Naive thymus-derived CD4-positive, alpha-beta T cell (primary cell): ENCODE measurements around the gene SLIT1. TPM values are rescaled to one million over a fixed set of nuclear protein-coding genes. Genes with fewer than 3 reads are reported as not detected.

Source experiments
- ATAC-seq: fragments of 150-1000 bp; cut with Tn5 transposase; 2 replicates; pipeline ENCODE4 v1.10.0; 2021; ENCODE audit warnings: mild to moderate bottlenecking, moderate library complexity
- CTCF ChIA-PET: fragments of 350-600 bp; sonication (Branson Sonifier 250); formaldehyde crosslinking; loops from one replicate; lab custom pipeline; 2021; ENCODE audit warnings: antibody characterized with exemption; lab: Charles Lee
- POLR2A ChIA-PET: fragments of 350-600 bp; sonication (Branson Sonifier 250); formaldehyde crosslinking; loops from one replicate; lab custom pipeline; 2021; ENCODE audit warnings: antibody characterized with exemption, inconsistent platforms; lab: Charles Lee
- DNase-seq, 9 donors: peaks; one replicate each; pipeline versions ENCODE4 v3.0.0 to v3.0.0-alpha.2; 2020 to 2022; ENCODE audit warnings: mixed read lengths in 1 of 9
- H3K27ac ChIP-seq: one replicate; pipeline ENCODE4 v1.7.0; 2013; ENCODE audit warnings: mild to moderate bottlenecking, low read depth, low read length, moderate library complexity
- H3K27me3 ChIP-seq, 2 donors: one replicate each; pipeline ENCODE4 v1.7.0; 2013; ENCODE audit warnings: low read length in 2 of 2, mild to moderate bottlenecking in 2 of 2, moderate library complexity in 2 of 2; ENCODE audit not compliant: control insufficient read depth in 2 of 2, insufficient read depth in 2 of 2
- H3K36me3 ChIP-seq, 3 experiments: 1 replicate in 2 of 3; 2 replicates in 1 of 3; pipeline ENCODE4 v1.7.0; 2013; ENCODE audit warnings: low read length in 3 of 3, mild to moderate bottlenecking in 3 of 3, moderate library complexity in 1 of 3; ENCODE audit not compliant: insufficient read depth in 3 of 3, control insufficient read depth in 2 of 3
- H3K4me1 ChIP-seq, 2 donors: one replicate each; pipeline ENCODE4 v1.7.0; 2013; ENCODE audit warnings: low read length in 2 of 2, mild to moderate bottlenecking in 2 of 2, moderate library complexity in 1 of 2; ENCODE audit not compliant: control insufficient read depth in 2 of 2, insufficient read depth in 2 of 2
- H3K4me3 ChIP-seq: 2 replicates; pipeline ENCODE4 v1.7.0; 2013; ENCODE audit warnings: mild to moderate bottlenecking, low read length
- H3K9me3 ChIP-seq, 3 experiments: 1 replicate in 2 of 3; 2 replicates in 1 of 3; pipeline ENCODE4 v1.7.0; 2013; ENCODE audit warnings: low read length in 3 of 3; ENCODE audit not compliant: control insufficient read depth in 2 of 3
- H3K27ac Mint-ChIP-seq, 9 donors: one replicate each; pipeline ENCODE4 v1.8.0; 2020 to 2022; ENCODE audit warnings: mixed read lengths in 9 of 9, mild to moderate bottlenecking in 8 of 9, moderate library complexity in 5 of 9, inconsistent platforms in 2 of 9
- H3K27me3 Mint-ChIP-seq, 5 donors: one replicate each; pipeline ENCODE4 v1.8.0; 2021 to 2022; ENCODE audit warnings: mixed read lengths in 5 of 5, mild to moderate bottlenecking in 1 of 5
- H3K36me3 Mint-ChIP-seq, 5 donors: one replicate each; pipeline ENCODE4 v1.8.0; 2020 to 2022; ENCODE audit warnings: mixed read lengths in 5 of 5, mild to moderate bottlenecking in 3 of 5, inconsistent platforms in 1 of 5
- H3K4me1 Mint-ChIP-seq, 7 donors: one replicate each; pipeline ENCODE4 v1.8.0; 2020 to 2022; ENCODE audit warnings: mixed read lengths in 7 of 7, mild to moderate bottlenecking in 3 of 7, inconsistent platforms in 1 of 7
- H3K4me3 Mint-ChIP-seq, 10 donors: one replicate each; pipeline ENCODE4 v1.8.0; 2020 to 2022; ENCODE audit warnings: mild to moderate bottlenecking in 10 of 10, mixed read lengths in 10 of 10, moderate library complexity in 6 of 10, inconsistent platforms in 2 of 10
- H3K9me3 Mint-ChIP-seq, 11 donors: one replicate each; pipeline ENCODE4 v1.8.0; 2020 to 2022; ENCODE audit warnings: mixed read lengths in 11 of 11, mild to moderate bottlenecking in 4 of 11, inconsistent platforms in 1 of 11, moderate library complexity in 1 of 11
- intact Hi-C, 2 donors: fragments of 100-400 bp; cut with micrococcal nuclease; formaldehyde crosslinking; loops; one replicate each; pipeline ENCODE4 v1.15.1; 2023
- polyA plus RNA-seq, 2 donors: library from polyadenylated mRNA; unstranded; fragments of 300-500 nt; fragmentation: Illumina TruSeq; gene quantifications; one replicate each; pipeline ENCODE4 v1.2.3, GENCODE V29; 2021
- total RNA-seq, 6 experiments: library from RNA in 5 of 6; stranded (reverse) in 5 of 6; gene quantifications; 1 replicate in 5 of 6; 2 replicates in 1 of 6; pipeline ENCODE4 v1.2.3 and lab custom pipeline; 2021 to 2026

SLIT1 gene
- total and polyA plus RNA-seq, 7 experiments from 2014 or later: 0.19 to 0.88 (median 0.44) TPM; not detected in 2

DNA sequence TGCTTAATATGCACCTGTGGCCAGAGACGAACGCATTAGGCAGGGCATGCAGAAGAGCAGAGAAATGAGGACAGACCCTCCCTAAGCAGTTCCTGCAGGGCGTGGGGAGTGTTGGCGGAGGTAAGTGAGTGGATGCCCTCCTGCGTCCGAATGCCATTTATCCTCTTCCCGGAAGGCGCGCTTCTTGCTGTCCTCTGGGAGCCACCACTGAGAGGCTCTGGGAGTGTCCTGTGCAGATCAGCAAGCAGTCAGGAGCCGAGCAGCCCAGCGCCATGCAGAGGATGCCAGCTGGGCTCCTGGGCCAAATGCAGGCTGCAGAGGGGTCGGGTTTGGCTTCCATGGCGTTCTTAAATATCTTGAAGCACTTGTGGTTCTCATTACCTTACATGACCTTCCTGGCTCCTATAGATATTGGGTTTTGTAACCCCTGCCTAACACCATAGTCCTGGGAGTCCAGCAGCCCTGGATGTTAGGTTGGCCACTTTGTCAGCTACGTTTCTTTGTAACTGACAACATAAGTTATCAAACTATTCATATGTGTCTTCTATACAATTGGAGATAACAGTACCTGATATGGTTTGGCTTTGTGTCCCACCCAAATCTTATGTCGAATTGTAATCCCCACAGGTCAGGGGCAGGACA, 30.0 kb upstream of the SLIT1 start:
- H3K4me1 ChIP-seq: no peaks in the 10 kb centered on the region
- no peak for ATAC-seq
- Mint-ChIP-seq H3K4me3 (no peak overlapping the region), H3K27ac (no peak overlapping the region), H3K4me1 (peaks cover 0 to 26% (median 4%) of the 10 kb centered on the region in 7 donors), H3K27me3 (no peaks in the 10 kb centered on the region), H3K36me3 (peaks cover 0 to 11% (median 0%) of the 10 kb centered on the region in 5 donors), H3K9me3 (no peaks in the 10 kb centered on the region)
- CTCF ChIA-PET: interaction anchor here (0.6 kb wide), 1 partner anchor 9 kb away, joined by 3 read pairs; no protein-coding TSS in a partner anchor
- POLR2A ChIA-PET: no interaction called here
- no peak overlapping the region for H3K27ac ChIP-seq
- intact Hi-C loops: no loop called here
- H3K4me3 ChIP-seq: no peak overlapping the region
- H3K36me3 ChIP-seq: no peaks in the 10 kb centered on the region
- no peaks in the 10 kb centered on the region for H3K9me3 ChIP-seq
- H3K27me3 ChIP-seq: no peaks in the 10 kb centered on the region
- no peak for DNase-seq

DNA sequence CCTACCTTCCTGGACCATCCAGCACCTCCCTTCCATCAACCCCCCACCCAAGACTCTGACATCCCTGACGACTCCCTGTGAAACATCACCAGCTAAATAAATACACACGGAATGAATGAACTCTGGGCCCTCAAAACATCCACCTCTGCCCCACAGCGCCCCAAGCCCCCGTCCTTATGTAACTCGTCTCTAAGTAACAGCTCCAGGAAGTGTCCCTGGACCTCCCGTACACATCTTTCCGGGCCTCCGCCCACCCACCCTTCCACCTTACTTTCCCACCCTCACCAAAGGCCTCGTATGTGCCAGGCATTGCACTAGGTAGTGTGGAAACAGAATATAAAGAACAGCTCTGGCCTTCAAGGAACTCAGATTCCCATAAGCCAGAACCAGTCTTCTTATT, 27.7 kb upstream of the SLIT1 start:
- H3K27me3 ChIP-seq: no peaks in the 10 kb centered on the region
- Mint-ChIP-seq H3K4me1 (peaks cover 0 to 12% (median 4%) of the 10 kb centered on the region in 7 donors), H3K27me3 (no peaks in the 10 kb centered on the region), H3K27ac (no peak overlapping the region), H3K9me3 (no peaks in the 10 kb centered on the region), H3K36me3 (peaks cover 0 to 3% (median 0%) of the 10 kb centered on the region in 5 donors), H3K4me3 (no peak overlapping the region)
- POLR2A ChIA-PET: no interaction called here
- DNase-seq: no peak
- no peaks in the 10 kb centered on the region for H3K9me3 ChIP-seq
- intact Hi-C loops: no loop called here
- CTCF ChIA-PET: interaction anchor here (1.0 to 11.0 kb wide), 2 partner anchors 10 to 143 kb away, joined by 3 to 159 read pairs; no protein-coding TSS in a partner anchor
- ATAC-seq: no peak
- H3K36me3 ChIP-seq: no peaks in the 10 kb centered on the region
- H3K4me3 ChIP-seq: no peak overlapping the region
- no peaks in the 10 kb centered on the region for H3K4me1 ChIP-seq
- H3K27ac ChIP-seq: no peak overlapping the region

DNA sequence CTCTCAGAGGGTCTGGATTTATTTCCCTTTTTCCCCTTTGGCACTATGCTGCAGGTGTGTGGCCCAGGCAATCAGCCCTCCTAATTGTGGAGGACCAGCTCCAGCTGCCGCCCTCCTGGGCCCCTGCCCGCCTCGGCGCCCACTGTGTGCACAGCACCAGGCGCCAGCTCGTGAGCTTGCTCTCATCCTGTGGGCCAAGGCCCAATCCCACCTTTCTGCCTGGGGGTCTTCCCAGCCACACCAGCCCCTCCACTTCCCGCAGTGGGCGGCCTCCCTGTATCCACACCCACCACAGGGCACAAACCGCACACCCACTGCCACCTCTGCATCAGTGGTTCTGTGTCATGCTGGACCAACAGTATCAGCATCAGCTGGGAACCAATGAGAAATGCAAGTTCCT, 25.5 kb upstream of the SLIT1 start:
- no peak for ATAC-seq

GRCh38 chr10:97210543-97210960, 24.8 kb upstream of the SLIT1 start:
- DNase-seq (peak; percentile 38 to 74 (median 54)), ATAC-seq (peak; percentile 67)
- Mint-ChIP-seq H3K27ac (no peak overlapping the region), H3K27me3 (peaks cover 0 to 2% (median 0%) of the 10 kb centered on the region in 5 donors), H3K4me3 (no peak overlapping the region), H3K9me3 (no peaks in the 10 kb centered on the region), H3K36me3 (no peaks in the 10 kb centered on the region), H3K4me1 (no peaks in the 10 kb centered on the region)
- intact Hi-C loops: loop anchor here (1.0 kb wide), 5 partner anchors 14 to 814 kb away; no protein-coding TSS in a partner anchor
- Histone ChIP-seq H3K36me3 (no peaks in the 10 kb centered on the region), H3K27ac (no peak overlapping the region), H3K4me3 (no peak overlapping the region), H3K27me3 (no peaks in the 10 kb centered on the region), H3K4me1 (no peaks in the 10 kb centered on the region), H3K9me3 (no peaks in the 10 kb centered on the region)
- CTCF ChIA-PET: interaction anchor here (0.6 to 11.0 kb wide), 18 partner anchors 10 to 1272 kb away, joined by 3 to 159 read pairs (median 6); no protein-coding TSS in a partner anchor
- POLR2A ChIA-PET: no interaction called here

More for the DNA sequence above, 25.5 kb upstream of the SLIT1 start:
- Mint-ChIP-seq H3K9me3 (no peaks in the 10 kb centered on the region), H3K27ac (no peak overlapping the region), H3K27me3 (peaks cover 0 to 2% (median 0%) of the 10 kb centered on the region in 5 donors), H3K4me1 (no peaks in the 10 kb centered on the region), H3K4me3 (no peak overlapping the region), H3K36me3 (no peaks in the 10 kb centered on the region)
- Histone ChIP-seq H3K4me1 (no peaks in the 10 kb centered on the region), H3K27ac (no peak overlapping the region), H3K9me3 (no peaks in the 10 kb centered on the region), H3K36me3 (no peaks in the 10 kb centered on the region), H3K4me3 (no peak overlapping the region), H3K27me3 (no peaks in the 10 kb centered on the region)
- DNase-seq: no peak
- intact Hi-C loops: no loop called here
- ChIA-PET POLR2A (interaction anchor here (0.7 kb wide), 1 partner anchor 30 kb away, joined by 3 read pairs; no protein-coding TSS in a partner anchor), CTCF (interaction anchor here (0.6 to 11.0 kb wide), 13 partner anchors 9 to 222 kb away, joined by 3 to 159 read pairs (median 6); no protein-coding TSS in a partner anchor)

DNA sequence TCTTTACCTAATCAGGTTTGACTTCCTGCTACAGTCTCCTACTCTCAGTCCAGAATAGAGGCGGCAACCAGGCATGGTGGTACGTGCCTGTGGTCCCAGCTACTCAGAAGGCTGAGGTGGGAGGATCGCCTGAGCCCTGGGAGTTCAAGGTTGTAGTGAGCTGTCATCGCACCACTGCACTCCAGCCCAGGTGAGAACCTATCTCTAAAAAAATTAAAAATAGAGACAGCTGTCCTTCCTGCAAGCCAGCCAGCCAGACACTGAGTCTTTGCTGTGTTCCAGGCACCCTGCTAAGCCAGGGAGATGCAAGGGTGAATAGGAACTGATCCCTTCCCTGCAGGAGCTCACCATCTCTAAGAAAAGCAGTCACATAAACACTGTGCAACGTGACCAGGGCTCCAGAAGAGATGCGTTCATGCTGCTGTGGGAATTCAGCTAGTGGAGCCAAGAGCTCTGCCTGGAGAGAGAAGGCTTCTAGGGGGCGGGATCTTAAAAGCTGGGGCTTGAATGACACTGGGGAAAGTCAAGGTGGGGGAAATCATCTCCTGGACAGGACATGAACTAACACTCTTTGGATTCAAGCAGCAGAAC, 22.1 kb upstream of the SLIT1 start:
- Mint-ChIP-seq H3K27me3 (peaks cover 0 to 10% (median 0%) of the 10 kb centered on the region in 5 donors), H3K4me1 (no peaks in the 10 kb centered on the region), H3K36me3 (no peaks in the 10 kb centered on the region), H3K4me3 (no peak overlapping the region), H3K27ac (no peak overlapping the region), H3K9me3 (no peaks in the 10 kb centered on the region)
- ATAC-seq (no peak), DNase-seq (no peak)
- Histone ChIP-seq H3K27me3 (no peaks in the 10 kb centered on the region), H3K27ac (no peak overlapping the region), H3K36me3 (no peaks in the 10 kb centered on the region), H3K4me1 (no peaks in the 10 kb centered on the region), H3K4me3 (no peak overlapping the region), H3K9me3 (no peaks in the 10 kb centered on the region)
- ChIA-PET POLR2A (no interaction called here), CTCF (interaction anchor here (1.4 to 11.0 kb wide), 5 partner anchors 10 to 171 kb away, joined by 5 to 159 read pairs (median 10); no protein-coding TSS in a partner anchor)
- intact Hi-C loops: no loop called here

DNA sequence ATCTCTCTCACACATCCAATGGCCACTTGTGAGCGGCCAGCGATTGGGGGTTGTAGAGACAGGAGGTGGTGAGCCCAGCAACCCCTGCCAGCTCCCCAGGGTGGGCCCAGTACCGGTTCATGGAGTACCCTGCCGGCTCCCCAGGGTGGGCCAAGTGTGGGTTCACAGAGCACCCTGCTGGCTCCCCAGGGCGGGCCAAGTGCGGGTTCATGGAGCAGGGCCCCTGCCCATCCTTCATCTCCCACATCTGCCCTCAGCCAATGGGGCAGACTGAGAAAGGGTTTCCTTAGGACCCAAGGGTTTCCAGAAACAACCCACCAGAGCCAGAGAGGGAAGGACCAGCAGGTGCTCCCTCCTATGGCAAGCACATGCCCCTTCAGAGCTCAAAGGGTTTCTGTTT, 21.4 kb upstream of the SLIT1 start:
- H3K9me3 ChIP-seq: no peaks in the 10 kb centered on the region
- ChIA-PET POLR2A (no interaction called here), CTCF (interaction anchor here (0.6 to 11.0 kb wide), 5 partner anchors 9 to 163 kb away, joined by 3 to 159 read pairs (median 5); no protein-coding TSS in a partner anchor)
- H3K27me3 Mint-ChIP-seq: peaks cover 0 to 15% (median 2%) of the 10 kb centered on the region in 5 donors
- H3K36me3 Mint-ChIP-seq: no peaks in the 10 kb centered on the region
- H3K4me1 Mint-ChIP-seq: no peaks in the 10 kb centered on the region
- H3K27ac Mint-ChIP-seq: no peak overlapping the region
- H3K36me3 ChIP-seq: no peaks in the 10 kb centered on the region
- no peaks in the 10 kb centered on the region for H3K9me3 Mint-ChIP-seq
- no peak for ATAC-seq
- intact Hi-C loops: no loop called here
- no peaks in the 10 kb centered on the region for H3K27me3 ChIP-seq
- H3K4me3 Mint-ChIP-seq: no peak overlapping the region
- no peak for DNase-seq
- H3K4me3 ChIP-seq: no peak overlapping the region
- H3K4me1 ChIP-seq: no peaks in the 10 kb centered on the region
- no peak overlapping the region for H3K27ac ChIP-seq
